ENCODE data around the gene RPL7A.

Gene RPL7A

DNA sequence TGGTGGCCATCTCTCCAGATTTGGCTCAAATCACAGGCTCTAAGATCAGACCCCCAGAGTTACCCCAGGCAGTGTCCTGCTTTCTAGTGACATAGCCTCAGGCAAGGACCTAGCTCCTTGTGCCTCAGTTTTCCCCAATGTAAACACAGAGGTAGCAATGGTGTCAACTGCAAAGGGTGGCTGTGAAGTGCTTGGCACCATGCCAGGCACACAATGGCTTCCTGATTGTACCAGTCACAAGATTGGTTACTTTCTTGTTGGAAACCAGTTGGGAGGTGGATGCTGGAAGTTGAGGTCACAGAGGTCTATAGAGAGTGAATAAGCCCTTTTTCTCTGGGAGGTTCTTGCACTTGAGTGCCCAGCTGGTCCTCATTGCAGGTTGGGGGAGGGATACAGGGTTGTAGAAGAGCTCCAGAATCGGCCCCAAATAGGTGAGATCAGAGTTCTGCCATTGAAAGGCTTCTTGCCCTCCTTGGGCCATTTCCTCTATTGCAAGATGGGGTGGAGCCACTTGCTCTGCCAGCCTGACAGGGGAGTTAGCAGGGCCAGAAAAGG, 30.5 kb downstream of the RPL7A start:
- TF ChIP-seq, protein P1, sequence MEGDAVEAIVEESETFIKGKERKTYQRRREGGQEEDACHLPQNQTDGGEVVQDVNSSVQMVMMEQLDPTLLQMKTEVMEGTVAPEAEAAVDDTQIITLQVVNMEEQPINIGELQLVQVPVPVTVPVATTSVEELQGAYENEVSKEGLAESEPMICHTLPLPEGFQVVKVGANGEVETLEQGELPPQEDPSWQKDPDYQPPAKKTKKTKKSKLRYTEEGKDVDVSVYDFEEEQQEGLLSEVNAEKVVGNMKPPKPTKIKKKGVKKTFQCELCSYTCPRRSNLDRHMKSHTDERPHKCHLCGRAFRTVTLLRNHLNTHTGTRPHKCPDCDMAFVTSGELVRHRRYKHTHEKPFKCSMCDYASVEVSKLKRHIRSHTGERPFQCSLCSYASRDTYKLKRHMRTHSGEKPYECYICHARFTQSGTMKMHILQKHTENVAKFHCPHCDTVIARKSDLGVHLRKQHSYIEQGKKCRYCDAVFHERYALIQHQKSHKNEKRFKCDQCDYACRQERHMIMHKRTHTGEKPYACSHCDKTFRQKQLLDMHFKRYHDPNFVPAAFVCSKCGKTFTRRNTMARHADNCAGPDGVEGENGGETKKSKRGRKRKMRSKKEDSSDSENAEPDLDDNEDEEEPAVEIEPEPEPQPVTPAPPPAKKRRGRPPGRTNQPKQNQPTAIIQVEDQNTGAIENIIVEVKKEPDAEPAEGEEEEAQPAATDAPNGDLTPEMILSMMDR (conservative IDR thresholded peaks at IDR 0.05; ENCODE audit: control insufficient read depth, insufficient read depth, low read depth, low read length), result no peak
- no peak for DNase-seq (ENCODE audit: low read depth)
- no peak overlapping the region for H3K4me3 ChIP-seq (ENCODE audit: control insufficient read depth, low read depth, low read length)

DNA sequence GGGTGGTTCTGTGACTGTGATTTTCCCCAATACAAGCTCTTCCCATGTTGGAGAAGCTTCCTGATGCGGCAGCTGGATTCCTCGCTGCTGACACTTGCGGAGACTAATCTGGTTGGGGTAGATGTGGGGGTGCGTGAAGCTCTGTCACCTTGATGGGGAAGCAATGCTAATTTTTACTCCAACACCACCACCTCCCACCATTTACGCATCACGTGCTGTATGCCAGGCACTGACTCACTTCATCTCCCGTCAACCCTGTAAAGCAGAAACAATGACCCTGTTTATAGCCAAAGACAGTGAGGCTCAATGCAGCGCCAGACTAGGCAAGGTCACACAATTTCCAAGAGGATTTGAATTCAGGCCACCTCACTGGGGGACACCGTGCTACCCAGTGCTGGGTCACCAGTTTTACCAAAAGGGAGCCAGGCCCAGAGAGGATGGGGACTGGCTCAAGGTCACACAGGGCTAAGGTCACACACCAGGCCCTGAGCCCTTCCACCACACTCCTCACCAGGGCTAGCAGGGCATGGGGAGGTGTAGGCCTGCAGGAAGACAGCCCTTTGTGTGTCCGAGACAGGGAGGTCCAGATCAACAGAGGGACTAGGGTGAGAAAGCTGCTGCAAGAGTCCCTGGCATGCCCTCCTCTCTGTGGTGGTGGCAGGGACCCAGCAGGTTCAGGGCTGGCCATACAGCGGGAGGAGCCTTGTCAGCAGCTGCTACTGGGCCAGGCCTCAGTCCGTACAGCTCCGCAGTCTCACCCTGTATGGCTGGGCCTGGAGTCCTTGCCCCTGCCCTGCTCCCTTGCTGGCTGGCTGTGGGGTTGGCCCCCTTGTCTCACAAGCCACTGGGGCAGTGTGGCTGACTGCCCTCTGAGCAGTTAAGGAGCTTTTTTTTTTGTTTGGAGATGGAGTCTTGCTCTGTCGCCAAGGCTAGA, 31.4 kb downstream of the RPL7A start:
- DNase-seq (ENCODE audit: low read depth), result no peak
- no peak overlapping the region for H3K4me3 ChIP-seq (ENCODE audit: control insufficient read depth, low read depth, low read length)
- TF ChIP-seq, protein P1 (conservative IDR thresholded peaks at IDR 0.05; ENCODE audit: control insufficient read depth, insufficient read depth, low read depth, low read length), result no peak

- no peak for DNase-seq (ENCODE audit: low read depth)
- TF ChIP-seq, protein P1 (conservative IDR thresholded peaks at IDR 0.05; ENCODE audit: control insufficient read depth, insufficient read depth, low read depth, low read length), result no peak
- H3K4me3 ChIP-seq (ENCODE audit: control insufficient read depth, low read depth, low read length), result no peak overlapping the region
Measured at GRCh38 chr9:133380734-133381133, 32.7 kb downstream of the RPL7A start.

DNA sequence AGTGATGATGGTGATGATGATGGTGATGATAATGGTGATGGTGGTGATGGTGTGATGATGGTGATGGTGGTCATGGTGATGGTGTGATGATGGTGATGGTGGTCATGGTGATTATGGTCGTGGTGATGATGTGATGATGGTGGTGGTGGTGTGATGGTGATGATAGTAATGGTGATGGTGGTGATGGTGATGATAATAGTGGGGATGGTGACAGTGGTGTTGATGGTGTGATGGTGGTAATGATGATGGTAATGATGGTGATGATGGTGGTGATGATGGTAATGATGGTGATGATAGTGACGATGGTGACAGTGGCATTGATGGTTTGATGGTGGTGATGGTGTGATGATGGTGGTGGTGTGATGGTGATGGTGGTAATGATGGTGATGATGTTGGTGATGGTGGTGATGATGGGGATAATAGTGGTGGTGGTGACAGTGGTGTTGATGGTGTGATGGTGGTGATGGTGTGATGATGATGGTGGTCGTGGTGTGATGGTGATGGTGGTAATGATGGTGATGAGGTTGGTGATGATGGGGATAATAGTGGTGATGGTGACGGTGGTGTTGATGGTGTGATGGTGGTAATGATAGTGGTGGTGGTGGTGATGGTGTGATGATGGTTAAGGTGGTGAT, 34.6 kb downstream of the RPL7A start:
- TF ChIP-seq, protein P1 (conservative IDR thresholded peaks at IDR 0.05; ENCODE audit: control insufficient read depth, insufficient read depth, low read depth, low read length), result no peak
- H3K4me3 ChIP-seq (ENCODE audit: control insufficient read depth, low read depth, low read length), result no peak overlapping the region

GRCh38 chr9:133383438-133383837, 35.4 kb downstream of the RPL7A start:
- TF ChIP-seq, protein P1 (conservative IDR thresholded peaks at IDR 0.05; ENCODE audit: control insufficient read depth, insufficient read depth, low read depth, low read length), result no peak
- H3K4me3 ChIP-seq (ENCODE audit: control insufficient read depth, low read depth, low read length), result no peak overlapping the region
- DNase-seq (ENCODE audit: low read depth), result no peak

More for the DNA sequence above, 34.6 kb downstream of the RPL7A start:
- DNase-seq (ENCODE audit: low read depth), result no peak

- TF ChIP-seq, protein P1 (conservative IDR thresholded peaks at IDR 0.05; ENCODE audit: control insufficient read depth, insufficient read depth, low read depth, low read length), result no peak
- H3K4me3 ChIP-seq (ENCODE audit: control insufficient read depth, low read depth, low read length), result no peak overlapping the region
- no peak for DNase-seq (ENCODE audit: low read depth)
Measured at GRCh38 chr9:133384736-133385321, 36.8 kb downstream of the RPL7A start.

Measured in fibroblast of mammary gland (primary cell).